GM06990 (cell line): ENCODE measurements around the gene SULT1C4.

Source experiments
- DNase-seq: peaks from one replicate; pipeline ENCODE4 v3.0.0-alpha.2; 2011; ENCODE audit not compliant: insufficient read length; ENCODE audit errors: extremely low read depth
- H3K27me3 ChIP-seq: replicated peaks from 2 replicates; pipeline ENCODE4 v1.6.0; 2011; ENCODE audit warnings: low read length; ENCODE audit not compliant: control insufficient read depth, insufficient read depth
- H3K36me3 ChIP-seq: 2 replicates; pipeline ENCODE4 v1.5.1; 2011; ENCODE audit warnings: low read length; ENCODE audit not compliant: control insufficient read depth, insufficient read depth
- H3K4me3 ChIP-seq: replicated peaks from 2 replicates; pipeline ENCODE4 v1.5.1; 2011; ENCODE audit warnings: low read depth, mild to moderate bottlenecking, control low read depth, low read length
- TF ChIP-seq, protein P1 (sequence below): IDR thresholded peaks from 2 replicates; pipeline ENCODE4 v1.5.1; 2011; ENCODE audit warnings: low read length, control low read depth, mild to moderate bottlenecking, inconsistent platforms; ENCODE audit not compliant: insufficient read depth, poor library complexity, severe bottlenecking

Gene SULT1C4

DNA sequence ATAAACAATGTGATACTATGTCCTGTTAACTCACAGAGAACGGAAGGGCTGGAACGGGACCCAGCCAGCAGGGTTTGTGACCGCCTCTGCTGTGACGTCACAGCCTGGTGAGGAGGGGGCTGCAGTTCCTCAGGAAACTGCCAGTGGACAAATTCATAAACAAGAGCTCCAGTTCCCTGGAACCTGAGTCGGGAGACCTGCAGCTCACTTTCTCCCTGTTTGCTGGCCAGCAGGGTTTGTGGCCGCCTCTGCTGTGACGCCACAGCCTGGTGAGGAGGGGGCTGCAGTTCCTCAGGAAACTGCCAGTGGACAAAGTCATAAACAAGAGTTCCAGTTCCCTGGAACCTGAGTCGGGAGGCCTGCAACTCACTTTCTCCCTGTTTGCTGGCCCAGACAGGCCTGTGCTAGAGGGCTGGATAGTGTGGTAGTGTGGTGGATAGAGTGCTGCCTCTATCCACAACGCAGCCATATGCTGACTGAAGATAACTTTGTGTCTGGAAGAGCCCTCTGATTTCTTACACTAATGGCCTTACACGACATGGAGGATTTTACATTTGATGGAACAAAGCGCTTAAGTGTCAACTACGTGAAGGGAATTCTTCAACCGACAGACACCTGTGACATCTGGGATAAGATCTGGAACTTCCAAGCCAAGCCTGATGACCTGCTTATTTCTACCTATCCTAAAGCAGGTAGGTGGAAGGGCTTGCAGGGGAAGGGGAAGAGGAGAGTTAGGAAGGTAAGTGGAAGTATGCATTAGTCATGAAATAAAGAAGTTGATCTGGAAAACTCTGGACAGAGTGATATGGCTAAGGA is at the start of gene SULT1C4:
Gene SULT1C4 (plus strand): TSS at position 140 of the 816 bp plus-strand sequence. CDS start 384 bp downstream, at position 524.
- Histone ChIP-seq H3K4me3 (no peak within 1 kb of the TSS), H3K27me3 (no peaks in the 10 kb centered on the region), H3K36me3 (no peaks in the 10 kb centered on the region)
- no peak for DNase-seq
- TF ChIP-seq, protein P1, sequence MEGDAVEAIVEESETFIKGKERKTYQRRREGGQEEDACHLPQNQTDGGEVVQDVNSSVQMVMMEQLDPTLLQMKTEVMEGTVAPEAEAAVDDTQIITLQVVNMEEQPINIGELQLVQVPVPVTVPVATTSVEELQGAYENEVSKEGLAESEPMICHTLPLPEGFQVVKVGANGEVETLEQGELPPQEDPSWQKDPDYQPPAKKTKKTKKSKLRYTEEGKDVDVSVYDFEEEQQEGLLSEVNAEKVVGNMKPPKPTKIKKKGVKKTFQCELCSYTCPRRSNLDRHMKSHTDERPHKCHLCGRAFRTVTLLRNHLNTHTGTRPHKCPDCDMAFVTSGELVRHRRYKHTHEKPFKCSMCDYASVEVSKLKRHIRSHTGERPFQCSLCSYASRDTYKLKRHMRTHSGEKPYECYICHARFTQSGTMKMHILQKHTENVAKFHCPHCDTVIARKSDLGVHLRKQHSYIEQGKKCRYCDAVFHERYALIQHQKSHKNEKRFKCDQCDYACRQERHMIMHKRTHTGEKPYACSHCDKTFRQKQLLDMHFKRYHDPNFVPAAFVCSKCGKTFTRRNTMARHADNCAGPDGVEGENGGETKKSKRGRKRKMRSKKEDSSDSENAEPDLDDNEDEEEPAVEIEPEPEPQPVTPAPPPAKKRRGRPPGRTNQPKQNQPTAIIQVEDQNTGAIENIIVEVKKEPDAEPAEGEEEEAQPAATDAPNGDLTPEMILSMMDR = no peak

DNA sequence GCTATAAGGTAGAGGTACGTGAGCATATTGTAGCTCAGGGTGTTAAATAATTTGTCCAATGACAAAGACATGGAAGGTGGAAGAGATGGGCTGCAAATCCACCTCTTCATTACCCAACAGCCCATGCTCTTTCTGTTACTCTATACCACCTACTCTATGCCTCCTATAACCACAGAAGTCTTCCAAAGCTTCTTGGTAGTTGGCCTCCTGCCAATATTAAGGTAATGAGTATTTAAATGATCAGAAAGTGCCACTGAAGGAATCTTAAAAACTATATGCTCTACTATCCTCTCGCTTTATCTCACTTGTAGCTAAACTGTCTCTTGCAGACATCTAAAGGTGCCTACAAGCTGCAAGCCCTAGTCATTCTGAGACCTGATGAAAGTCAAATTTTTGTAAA is 48.0 kb upstream of the SULT1C4 start:
- TF ChIP-seq, protein P1 = no peak
- no peak overlapping the region for H3K4me3 ChIP-seq
- DNase-seq = no peak
- no peaks in the 10 kb centered on the region for H3K36me3 ChIP-seq
- no peaks in the 10 kb centered on the region for H3K27me3 ChIP-seq

DNA sequence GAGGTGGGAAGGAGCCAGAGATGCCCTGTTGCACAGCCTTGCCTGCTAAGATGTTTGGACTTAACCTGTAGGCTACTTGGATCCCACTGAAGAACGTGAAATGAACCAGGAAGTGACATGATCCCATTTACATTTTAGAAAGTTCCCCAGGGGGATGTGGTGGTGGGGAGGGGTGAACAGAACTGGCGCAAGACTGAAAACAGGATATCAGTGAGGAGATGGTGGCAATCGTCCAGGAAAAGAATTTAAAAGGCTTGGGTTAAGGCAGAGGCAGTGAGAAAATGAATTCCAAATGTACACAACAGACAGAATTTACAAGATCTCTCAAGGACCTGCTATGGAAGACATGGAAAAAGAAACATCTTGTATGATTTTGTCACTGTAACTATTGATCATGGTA is 46.8 kb upstream of the SULT1C4 start:
- Histone ChIP-seq H3K27me3 (no peaks in the 10 kb centered on the region), H3K4me3 (no peak overlapping the region), H3K36me3 (no peaks in the 10 kb centered on the region)
- TF ChIP-seq, protein P1 = no peak
- no peak for DNase-seq

DNA sequence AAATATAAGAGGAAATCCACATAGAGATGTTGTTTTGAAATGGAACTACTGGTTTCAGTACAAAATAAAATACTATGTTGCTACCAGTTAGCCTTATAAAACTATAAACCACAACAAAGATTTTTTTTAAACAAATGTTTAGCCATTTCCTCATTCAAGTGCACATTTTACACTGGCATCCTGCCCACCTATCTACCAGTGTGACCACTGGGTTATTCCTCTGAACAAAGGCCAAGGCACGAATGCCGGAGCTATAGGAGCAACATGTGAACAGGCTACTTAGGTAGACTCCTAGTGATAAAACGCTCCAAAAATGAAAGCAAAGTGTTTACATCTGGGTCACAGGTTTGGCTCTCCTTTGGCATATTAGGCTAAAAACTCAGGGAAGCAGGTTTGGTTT is 31.8 kb upstream of the SULT1C4 start:
- Histone ChIP-seq H3K36me3 (no peaks in the 10 kb centered on the region), H3K27me3 (no peaks in the 10 kb centered on the region), H3K4me3 (no peak overlapping the region)
- TF ChIP-seq, protein P1 = no peak
- no peak for DNase-seq

DNA sequence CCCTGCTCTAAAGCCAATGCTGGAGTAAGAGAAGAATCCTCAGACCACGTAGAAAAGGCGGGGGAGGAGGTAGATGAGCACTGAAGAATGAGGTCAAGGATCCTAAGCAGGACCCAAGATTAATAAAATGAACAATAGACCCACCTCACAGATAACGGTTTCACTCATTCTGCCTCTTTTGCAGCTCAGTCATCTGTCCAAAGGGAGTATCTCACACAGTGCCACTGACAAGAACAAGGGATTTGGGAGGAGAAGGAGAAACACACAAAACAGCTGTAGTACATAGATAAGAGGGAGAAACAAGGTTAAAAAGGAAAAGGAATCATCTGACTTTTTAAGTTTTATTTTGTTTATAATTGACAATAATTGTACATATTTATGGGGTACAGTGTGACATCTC is 30.9 kb upstream of the SULT1C4 start:
- H3K4me3 ChIP-seq = no peak overlapping the region
- DNase-seq = no peak
- H3K36me3 ChIP-seq = no peaks in the 10 kb centered on the region
- TF ChIP-seq, protein P1 = no peak
- no peaks in the 10 kb centered on the region for H3K27me3 ChIP-seq
